Neutrophil (primary cell): ENCODE data around the gene BCAS1.

Source experiments
- H3K27ac ChIP-seq: fragments of 200-600 bp; sonication (generic); 2 replicates; pipeline ENCODE4 v1.5.1; 2016; ENCODE audit warnings: mild to moderate bottlenecking, moderate library complexity
- H3K27me3 ChIP-seq: fragments of 200-600 bp; sonication (generic); 2 replicates; pipeline ENCODE4 v1.6.0; 2016; ENCODE audit warnings: mild to moderate bottlenecking
- H3K36me3 ChIP-seq: fragments of 200-600 bp; sonication (generic); 2 replicates; pipeline ENCODE4 v1.5.1; 2017
- H3K4me1 ChIP-seq, 2 experiments: fragments of 200-600 bp in 1 of 2; sonication (generic) in 1 of 2; 1 replicate in 1 of 2; 2 replicates in 1 of 2; pipeline versions ENCODE4 v1.5.1 to v1.6.1; 2013 to 2016; ENCODE audit warnings: low read depth in 1 of 2, low read length in 1 of 2, mild to moderate bottlenecking in 1 of 2, moderate library complexity in 1 of 2; ENCODE audit not compliant: control insufficient read depth in 1 of 2, insufficient read depth in 1 of 2
- H3K4me3 ChIP-seq, 2 experiments: fragments of 200-600 bp in 1 of 2; sonication (generic) in 1 of 2; 1 replicate in 1 of 2; 2 replicates in 1 of 2; pipeline ENCODE4 v1.5.1; 2013 to 2016; ENCODE audit warnings: low read depth in 1 of 2, low read length in 1 of 2, mild to moderate bottlenecking in 1 of 2, moderate library complexity in 1 of 2
- H3K9me3 ChIP-seq: fragments of 200-600 bp; sonication (generic); 2 replicates; pipeline ENCODE4 v1.5.1; 2016
- TF ChIP-seq, protein P1 (sequence below): fragments of 200-600 bp; sonication (generic); IDR thresholded peaks from 2 replicates; pipeline ENCODE4 v1.5.1; 2016; ENCODE audit warnings: antibody characterized with exemption

The BCAS1 gene

DNA sequence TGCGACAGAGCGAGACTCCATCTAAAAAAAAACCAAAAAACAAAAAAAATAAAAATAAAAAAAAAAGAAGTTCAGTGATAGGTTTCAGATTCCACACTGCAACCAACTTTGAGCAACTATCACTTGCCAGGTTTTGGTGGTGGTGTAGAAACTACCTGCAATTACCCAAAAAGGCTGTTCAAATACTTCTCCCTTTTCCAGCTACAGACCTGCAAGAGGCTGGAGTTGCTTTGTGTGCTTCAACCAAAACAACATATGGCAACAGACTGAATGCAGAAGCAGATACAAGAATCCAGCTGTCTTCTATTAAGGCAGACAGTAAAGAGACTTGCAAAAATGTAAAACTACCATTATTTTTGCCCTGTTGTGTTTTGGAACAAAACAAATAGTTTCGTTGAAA is 9.3 kb upstream of the BCAS1 start:
- H3K4me1 ChIP-seq: peaks cover 44 to 46% of the 10 kb centered on the region in 2 experiments
- H3K27me3 ChIP-seq: no peaks in the 10 kb centered on the region
- peak overlapping the region; percentile 81 for H3K27ac ChIP-seq
- no peaks in the 10 kb centered on the region for H3K36me3 ChIP-seq
- TF ChIP-seq, protein P1, sequence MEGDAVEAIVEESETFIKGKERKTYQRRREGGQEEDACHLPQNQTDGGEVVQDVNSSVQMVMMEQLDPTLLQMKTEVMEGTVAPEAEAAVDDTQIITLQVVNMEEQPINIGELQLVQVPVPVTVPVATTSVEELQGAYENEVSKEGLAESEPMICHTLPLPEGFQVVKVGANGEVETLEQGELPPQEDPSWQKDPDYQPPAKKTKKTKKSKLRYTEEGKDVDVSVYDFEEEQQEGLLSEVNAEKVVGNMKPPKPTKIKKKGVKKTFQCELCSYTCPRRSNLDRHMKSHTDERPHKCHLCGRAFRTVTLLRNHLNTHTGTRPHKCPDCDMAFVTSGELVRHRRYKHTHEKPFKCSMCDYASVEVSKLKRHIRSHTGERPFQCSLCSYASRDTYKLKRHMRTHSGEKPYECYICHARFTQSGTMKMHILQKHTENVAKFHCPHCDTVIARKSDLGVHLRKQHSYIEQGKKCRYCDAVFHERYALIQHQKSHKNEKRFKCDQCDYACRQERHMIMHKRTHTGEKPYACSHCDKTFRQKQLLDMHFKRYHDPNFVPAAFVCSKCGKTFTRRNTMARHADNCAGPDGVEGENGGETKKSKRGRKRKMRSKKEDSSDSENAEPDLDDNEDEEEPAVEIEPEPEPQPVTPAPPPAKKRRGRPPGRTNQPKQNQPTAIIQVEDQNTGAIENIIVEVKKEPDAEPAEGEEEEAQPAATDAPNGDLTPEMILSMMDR: no peak
- H3K9me3 ChIP-seq: no peaks in the 10 kb centered on the region
- no peak overlapping the region for H3K4me3 ChIP-seq

GRCh38 chr20:54078296-54078984 is 8.0 kb upstream of the BCAS1 start:
- TF ChIP-seq, protein P1: no peak
- Histone ChIP-seq H3K27ac (peak overlapping the region; percentile 81), H3K4me3 (peak overlapping the region; percentile 6 to 30)

GRCh38 chr20:54076259-54076658 is 5.9 kb upstream of the BCAS1 start:
- H3K4me1 ChIP-seq: peaks cover 20% of the 10 kb centered on the region in 2 experiments
- TF ChIP-seq, protein P1: no peak
- H3K36me3 ChIP-seq: no peaks in the 10 kb centered on the region
- H3K27ac ChIP-seq: no peak overlapping the region
- no peaks in the 10 kb centered on the region for H3K27me3 ChIP-seq
- H3K9me3 ChIP-seq: no peaks in the 10 kb centered on the region
- H3K4me3 ChIP-seq: no peak overlapping the region

More at GRCh38 chr20:54078296-54078984, 8.0 kb upstream of the BCAS1 start:
- Histone ChIP-seq H3K27me3 (no peaks in the 10 kb centered on the region), H3K9me3 (no peaks in the 10 kb centered on the region), H3K36me3 (no peaks in the 10 kb centered on the region), H3K4me1 (peaks cover 39 to 41% of the 10 kb centered on the region in 2 experiments)

GRCh38 chr20:54075322-54075721 is 4.9 kb upstream of the BCAS1 start:
- no peaks in the 10 kb centered on the region for H3K27me3 ChIP-seq
- TF ChIP-seq, protein P1: no peak
- no peaks in the 10 kb centered on the region for H3K36me3 ChIP-seq
- no peak overlapping the region for H3K4me3 ChIP-seq
- no peaks in the 10 kb centered on the region for H3K9me3 ChIP-seq
- H3K27ac ChIP-seq: no peak overlapping the region
- H3K4me1 ChIP-seq: peaks cover 18 to 20% of the 10 kb centered on the region in 2 experiments

GRCh38 chr20:54074511-54074910 is 4.1 kb upstream of the BCAS1 start:
- no peaks in the 10 kb centered on the region for H3K9me3 ChIP-seq
- H3K27ac ChIP-seq: no peak overlapping the region
- H3K36me3 ChIP-seq: no peaks in the 10 kb centered on the region
- H3K4me1 ChIP-seq: peaks cover 17 to 20% of the 10 kb centered on the region in 2 experiments
- no peak overlapping the region for H3K4me3 ChIP-seq
- TF ChIP-seq, protein P1: no peak
- H3K27me3 ChIP-seq: no peaks in the 10 kb centered on the region
